Activated naive CD4-positive, alpha-beta T cell treated with anti-CD3 and anti-CD28 coated beads for 36 hours (primary cell): ENCODE data around the gene AGPAT3. TPM values are rescaled to one million over a fixed set of nuclear protein-coding genes. Genes with fewer than 3 reads are reported as not detected.

ENCODE experiments used
- CTCF ChIA-PET: fragments of 350-600 bp; sonication (Branson Sonifier 250); formaldehyde crosslinking; loops from one replicate; lab custom pipeline; 2021; ENCODE audit warnings: antibody characterized with exemption; lab: Charles Lee
- DNase-seq: peaks from one replicate; pipeline ENCODE4 v3.0.0-alpha.2; 2020
- H3K27ac Mint-ChIP-seq: one replicate; pipeline ENCODE4 v1.8.0; 2021; ENCODE audit warnings: mild to moderate bottlenecking, mixed read lengths
- H3K27me3 Mint-ChIP-seq: one replicate; pipeline ENCODE4 v1.8.0; 2021; ENCODE audit warnings: low read depth, mixed read lengths
- H3K36me3 Mint-ChIP-seq: one replicate; pipeline ENCODE4 v1.8.0; 2021; ENCODE audit warnings: low read depth, mixed read lengths
- H3K4me1 Mint-ChIP-seq: one replicate; pipeline ENCODE4 v1.8.0; 2021; ENCODE audit warnings: low read depth, mixed read lengths
- H3K4me3 Mint-ChIP-seq: one replicate; pipeline ENCODE4 v1.8.0; 2021; ENCODE audit warnings: mild to moderate bottlenecking, moderate library complexity, mixed read lengths
- H3K9me3 Mint-ChIP-seq: one replicate; pipeline ENCODE4 v1.8.0; 2021; ENCODE audit warnings: mixed read lengths
- intact Hi-C: fragments of 100-400 bp; cut with micrococcal nuclease; formaldehyde crosslinking; loops from one replicate; pipeline ENCODE4 v1.15.1; 2023
- total RNA-seq, 2 experiments: library from RNA; stranded (reverse); gene quantifications; one replicate each; pipeline ENCODE4 v1.2.3, GENCODE V29; 2021

The AGPAT3 gene
- total RNA-seq, 2 experiments from 2014 or later: 57.9 to 64.1 TPM

- Mint-ChIP-seq H3K36me3 (peaks cover 21% of the 10 kb centered on the region), H3K9me3 (peaks cover 16% of the 10 kb centered on the region), H3K4me3 (no peak overlapping the region), H3K4me1 (peaks cover 22% of the 10 kb centered on the region), H3K27me3 (no peaks in the 10 kb centered on the region), H3K27ac (no peak overlapping the region)
- CTCF ChIA-PET: no interaction called here
- intact Hi-C loops: no loop called here
- no peak for DNase-seq
These were observed 88.0 kb downstream of the AGPAT3 start for GRCh38 chr21:43953021-43953420.

- H3K9me3 Mint-ChIP-seq: peaks cover 8% of the 10 kb centered on the region
- no peak overlapping the region for H3K27ac Mint-ChIP-seq
- no peaks in the 10 kb centered on the region for H3K27me3 Mint-ChIP-seq
- CTCF ChIA-PET: interaction anchor here (1.3 kb wide), 1 partner anchor 14 kb away, joined by 3 read pairs; no protein-coding TSS in a partner anchor
- H3K4me3 Mint-ChIP-seq: no peak overlapping the region
- peaks cover 22% of the 10 kb centered on the region for H3K4me1 Mint-ChIP-seq
- peaks cover 13% of the 10 kb centered on the region for H3K36me3 Mint-ChIP-seq
- intact Hi-C loops: no loop called here
- no peak for DNase-seq
These were observed 89.0 kb downstream of the AGPAT3 start for GRCh38 chr21:43954042-43954441.

- H3K4me1 Mint-ChIP-seq: peaks cover 15% of the 10 kb centered on the region
- no peak overlapping the region for H3K4me3 Mint-ChIP-seq
- peaks cover 5% of the 10 kb centered on the region for H3K36me3 Mint-ChIP-seq
- DNase-seq: no peak
- peaks cover under 1% of the 10 kb centered on the region for H3K9me3 Mint-ChIP-seq
- CTCF ChIA-PET: interaction anchor here (1.3 kb wide), 1 partner anchor 15 kb away, joined by 3 read pairs; no protein-coding TSS in a partner anchor
- intact Hi-C loops: no loop called here
- H3K27me3 Mint-ChIP-seq: no peaks in the 10 kb centered on the region
- no peak overlapping the region for H3K27ac Mint-ChIP-seq
These were observed 89.9 kb downstream of the AGPAT3 start for GRCh38 chr21:43954896-43955295.

DNA sequence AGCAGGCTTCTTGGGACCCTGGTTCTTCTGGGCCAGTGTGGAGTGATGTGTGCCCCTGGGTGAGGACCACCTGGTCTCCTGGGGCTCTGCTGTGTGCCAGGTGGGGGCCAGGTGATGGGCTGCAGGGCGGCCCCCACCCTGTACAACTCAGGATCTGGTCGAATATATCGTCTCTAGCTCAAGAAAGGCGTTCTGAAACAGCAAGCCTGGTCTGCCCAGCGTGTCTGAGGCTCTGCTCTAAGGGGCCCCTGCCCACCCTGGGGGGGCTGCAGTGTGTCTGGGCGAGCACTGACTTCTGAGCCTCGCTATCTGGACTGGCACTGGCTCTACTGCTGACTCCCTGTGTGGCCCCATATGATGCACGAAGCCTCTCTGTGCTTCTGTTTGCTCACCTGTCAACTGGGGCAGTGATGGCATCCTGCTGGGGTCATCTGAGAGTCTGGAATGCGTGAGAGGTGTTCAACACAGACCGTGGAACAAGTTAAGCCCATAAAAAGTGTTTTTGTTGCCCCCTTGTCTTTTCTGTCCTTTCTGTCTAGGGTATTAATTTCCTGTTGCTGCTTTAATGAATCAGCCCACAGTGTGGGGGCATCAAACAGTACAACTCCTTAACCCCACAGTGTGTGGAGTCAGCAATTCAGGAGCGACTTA lies 91.1 kb downstream of the AGPAT3 start:
- H3K27ac Mint-ChIP-seq: no peak overlapping the region

DNA sequence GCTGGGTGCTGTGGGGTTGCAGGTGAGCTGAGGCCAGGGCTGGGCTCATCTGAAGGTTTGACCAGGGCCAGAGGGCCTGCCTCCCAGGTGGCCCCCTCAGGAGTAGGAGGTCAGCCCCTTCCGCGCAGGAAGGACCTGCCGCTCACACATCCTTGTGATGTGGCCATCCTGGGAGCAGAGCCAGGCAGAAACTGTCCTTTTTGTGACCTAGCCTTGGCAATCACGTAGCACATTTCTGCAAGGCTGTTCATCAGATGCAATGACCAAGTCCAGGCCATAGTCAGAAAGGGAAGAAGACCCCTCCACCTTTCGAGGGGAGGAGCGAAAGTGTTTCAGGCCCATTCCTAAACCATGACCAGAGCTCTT lies 91.6 kb downstream of the AGPAT3 start:
- no peak for DNase-seq
- Mint-ChIP-seq H3K36me3 (peaks cover 17% of the 10 kb centered on the region), H3K27ac (no peak overlapping the region), H3K4me1 (peaks cover 19% of the 10 kb centered on the region), H3K4me3 (no peak overlapping the region), H3K27me3 (no peaks in the 10 kb centered on the region), H3K9me3 (no peaks in the 10 kb centered on the region)
- CTCF ChIA-PET: no interaction called here
- intact Hi-C loops: no loop called here

More for the DNA sequence above, 91.1 kb downstream of the AGPAT3 start:
- H3K27me3 Mint-ChIP-seq: no peaks in the 10 kb centered on the region
- H3K4me3 Mint-ChIP-seq: no peak overlapping the region
- no peaks in the 10 kb centered on the region for H3K9me3 Mint-ChIP-seq
- CTCF ChIA-PET: no interaction called here
- DNase-seq: no peak
- peaks cover 14% of the 10 kb centered on the region for H3K36me3 Mint-ChIP-seq
- peaks cover 14% of the 10 kb centered on the region for H3K4me1 Mint-ChIP-seq
- intact Hi-C loops: no loop called here

GRCh38 chr21:43957128-43957571 lies 92.1 kb downstream of the AGPAT3 start:
- intact Hi-C loops: no loop called here
- Mint-ChIP-seq H3K4me3 (no peak overlapping the region), H3K4me1 (peaks cover 20% of the 10 kb centered on the region), H3K27ac (no peak overlapping the region), H3K36me3 (peaks cover 17% of the 10 kb centered on the region), H3K27me3 (no peaks in the 10 kb centered on the region), H3K9me3 (no peaks in the 10 kb centered on the region)
- CTCF ChIA-PET: no interaction called here
- no peak for DNase-seq

- peaks cover 17% of the 10 kb centered on the region for H3K36me3 Mint-ChIP-seq
- intact Hi-C loops: no loop called here
These were observed 92.8 kb downstream of the AGPAT3 start for GRCh38 chr21:43957611-43958362.

GRCh38 chr21:43958364-43959158 lies 93.5 kb downstream of the AGPAT3 start:
- Mint-ChIP-seq H3K4me1 (peaks cover 16% of the 10 kb centered on the region), H3K27ac (no peak overlapping the region), H3K27me3 (no peaks in the 10 kb centered on the region), H3K36me3 (peaks cover 22% of the 10 kb centered on the region), H3K9me3 (no peaks in the 10 kb centered on the region), H3K4me3 (no peak overlapping the region)
- intact Hi-C loops: no loop called here
- CTCF ChIA-PET: no interaction called here
- no peak for DNase-seq

More at GRCh38 chr21:43957611-43958362, 92.8 kb downstream of the AGPAT3 start:
- H3K9me3 Mint-ChIP-seq: no peaks in the 10 kb centered on the region
- DNase-seq: no peak
- H3K4me1 Mint-ChIP-seq: peaks cover 20% of the 10 kb centered on the region
- CTCF ChIA-PET: no interaction called here
- H3K4me3 Mint-ChIP-seq: no peak overlapping the region
- H3K27me3 Mint-ChIP-seq: no peaks in the 10 kb centered on the region
- H3K27ac Mint-ChIP-seq: no peak overlapping the region

DNA sequence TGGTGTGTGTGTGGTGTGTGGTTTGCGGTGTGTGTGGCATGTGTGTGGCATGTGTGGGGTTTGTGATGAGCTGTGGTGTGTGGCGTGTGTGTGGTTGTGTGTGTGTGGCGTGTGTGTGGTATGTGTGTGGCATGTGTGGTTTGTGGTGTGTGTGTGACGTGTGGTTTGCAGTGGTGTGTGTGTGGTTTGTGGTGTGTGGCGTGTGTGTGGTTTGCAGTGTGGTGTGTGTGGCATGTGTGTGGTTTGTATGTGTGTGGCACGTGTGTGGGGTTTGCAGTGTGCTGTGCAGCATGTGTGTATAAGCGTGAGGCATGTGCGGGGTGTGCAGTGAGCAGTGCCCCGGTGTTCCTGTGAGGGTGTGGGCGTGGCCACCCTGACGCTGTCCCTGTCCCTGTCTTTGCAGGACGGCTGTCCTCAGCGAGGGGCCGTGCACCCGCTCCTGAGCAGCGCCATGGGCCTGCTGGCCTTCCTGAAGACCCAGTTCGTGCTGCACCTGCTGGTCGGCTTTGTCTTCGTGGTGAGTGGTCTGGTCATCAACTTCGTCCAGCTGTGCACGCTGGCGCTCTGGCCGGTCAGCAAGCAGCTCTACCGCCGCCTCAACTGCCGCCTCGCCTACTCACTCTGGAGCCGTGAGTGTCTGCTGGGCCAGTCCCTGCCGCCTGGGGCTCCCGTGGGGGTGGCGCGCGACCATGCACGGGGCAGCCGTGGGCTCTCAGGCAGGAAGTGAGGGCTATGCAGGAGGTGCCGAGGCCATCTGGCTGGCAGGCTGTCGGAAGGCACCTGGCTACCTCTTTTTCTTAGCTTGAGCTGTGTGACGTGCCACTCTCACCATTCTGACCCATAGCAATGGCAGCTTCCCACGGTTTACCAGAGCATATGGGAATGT lies 94.5 kb downstream of the AGPAT3 start:
- no peaks in the 10 kb centered on the region for H3K27me3 Mint-ChIP-seq
- H3K4me3 Mint-ChIP-seq: no peak overlapping the region
- peaks cover 23% of the 10 kb centered on the region for H3K36me3 Mint-ChIP-seq
- intact Hi-C loops: no loop called here
- H3K27ac Mint-ChIP-seq: no peak overlapping the region
- no peaks in the 10 kb centered on the region for H3K9me3 Mint-ChIP-seq
- no peak for DNase-seq
- CTCF ChIA-PET: no interaction called here
- H3K4me1 Mint-ChIP-seq: peaks cover 16% of the 10 kb centered on the region

GRCh38 chr21:43961382-43961909 lies 96.4 kb downstream of the AGPAT3 start:
- intact Hi-C loops: no loop called here
- Mint-ChIP-seq H3K27me3 (no peaks in the 10 kb centered on the region), H3K4me1 (peaks cover 15% of the 10 kb centered on the region), H3K27ac (peak overlapping the region; percentile 32), H3K36me3 (peaks cover 22% of the 10 kb centered on the region), H3K9me3 (no peaks in the 10 kb centered on the region), H3K4me3 (no peak overlapping the region)
- CTCF ChIA-PET: no interaction called here
- DNase-seq: peak; percentile 37

DNA sequence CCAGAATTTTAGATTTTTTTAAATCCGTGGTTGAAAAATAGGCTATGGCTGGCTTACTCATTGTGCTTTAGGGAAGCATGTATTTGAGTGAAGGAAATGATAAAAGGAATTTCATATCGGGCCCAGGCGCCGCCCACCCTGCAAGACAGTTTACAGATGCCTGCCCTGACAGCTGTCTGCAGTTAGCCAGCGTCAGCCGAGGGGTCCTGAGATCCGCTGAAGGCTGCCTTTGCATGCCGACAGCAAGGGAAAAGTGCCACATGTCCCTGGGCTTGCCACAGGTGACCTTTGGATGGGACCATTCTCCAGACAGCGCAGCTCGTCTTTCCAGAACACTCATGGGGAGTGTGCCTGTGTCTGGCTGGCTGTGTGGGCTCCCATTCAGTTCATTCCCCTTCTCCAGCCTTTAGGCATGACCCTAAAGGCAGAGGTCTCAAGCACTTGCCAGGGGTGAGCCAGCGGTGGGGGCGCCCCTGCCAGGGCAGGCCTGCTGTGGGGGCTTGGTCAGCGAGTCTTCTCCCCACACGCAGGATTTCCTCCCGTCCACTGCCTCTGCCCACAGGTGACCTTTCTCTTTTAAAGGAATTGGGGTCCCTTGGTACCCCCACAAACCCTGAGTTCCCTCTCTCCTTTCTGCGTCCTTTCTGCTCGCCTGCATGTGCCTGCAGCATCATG lies 101.0 kb downstream of the AGPAT3 start:
- CTCF ChIA-PET: no interaction called here
- intact Hi-C loops: no loop called here
- Mint-ChIP-seq H3K4me3 (no peak overlapping the region), H3K27me3 (no peaks in the 10 kb centered on the region), H3K9me3 (no peaks in the 10 kb centered on the region), H3K27ac (no peak overlapping the region), H3K36me3 (peaks cover 20% of the 10 kb centered on the region), H3K4me1 (peaks cover 7% of the 10 kb centered on the region)
- no peak for DNase-seq
